H1 (cell line): ENCODE data around the gene PRKAG3. TPM values are rescaled to one million over a fixed set of nuclear protein-coding genes. Genes with fewer than 3 reads are reported as not detected.

ENCODE experiments used
- CTCF ChIA-PET: fragments of 300-600 bp; sonication (Branson Sonifier 250); formaldehyde crosslinking; loops from one replicate; lab custom pipeline; 2021; ENCODE audit not compliant: partially characterized antibody; lab: Charles Lee
- POLR2A ChIA-PET: fragments of 300-600 bp; sonication (Branson Sonifier 250); formaldehyde crosslinking; loops from one replicate; lab custom pipeline; 2021; ENCODE audit warnings: inconsistent platforms; ENCODE audit not compliant: partially characterized antibody; lab: Charles Lee
- DNase-seq, 2 experiments: peaks; one replicate each; pipeline versions ENCODE4 v3.0.0 to v3.0.0-alpha.2; 2010 to 2022; ENCODE audit warnings: low spot score in 2 of 2, low read depth in 1 of 2, mixed read lengths in 1 of 2
- FAIRE-seq: peaks from 2 replicates; lab custom pipeline; 2011; peaks lifted over from hg19 to GRCh38; lab: Jason Lieb, UNC
- H2AFZ ChIP-seq: 2 replicates; pipeline ENCODE4 v1.8.1; 2012; ENCODE audit warnings: low read length, inconsistent platforms
- H2AK5ac ChIP-seq: 2 replicates; pipeline ENCODE4 v1.6.1; 2013; ENCODE audit warnings: low read depth, low read length
- H2BK120ac ChIP-seq: replicated peaks from 2 replicates; pipeline ENCODE3; 2013; ENCODE audit warnings: low read depth, low read length, inconsistent platforms
- H2BK12ac ChIP-seq: 2 replicates; pipeline ENCODE4 v1.6.1; 2013; ENCODE audit warnings: low read depth, low read length
- H2BK15ac ChIP-seq: 2 replicates; pipeline ENCODE4 v1.6.1; 2013; ENCODE audit warnings: low read length
- H2BK20ac ChIP-seq: 2 replicates; pipeline ENCODE4 v1.6.1; 2013; ENCODE audit warnings: low read length
- H2BK5ac ChIP-seq: 2 replicates; pipeline ENCODE4 v1.6.1; 2013; ENCODE audit warnings: low read depth, low read length
- H3K14ac ChIP-seq: 2 replicates; pipeline ENCODE4 v1.6.1; 2013; ENCODE audit warnings: inconsistent platforms; ENCODE audit not compliant: insufficient read length
- H3K18ac ChIP-seq: 2 replicates; pipeline ENCODE4 v1.6.1; 2013; ENCODE audit warnings: low read length; ENCODE audit errors: extremely low read depth
- H3K23ac ChIP-seq: 2 replicates; pipeline ENCODE4 v1.6.1; 2013; ENCODE audit warnings: inconsistent platforms; ENCODE audit not compliant: insufficient read length
- H3K23me2 ChIP-seq: 2 replicates; pipeline ENCODE4 v1.6.1; 2013; ENCODE audit warnings: low read depth, low read length
- H3K27ac ChIP-seq: 2 replicates; pipeline ENCODE4 v1.6.1; 2011; ENCODE audit warnings: low read depth, low read length, inconsistent platforms
- H3K27me3 ChIP-seq, 4 experiments: replicated peaks in 1 of 4; 1 replicate in 1 of 4; 2 replicates in 3 of 4; pipeline versions ENCODE4 v1.6.1 to v1.8.1; 2011 to 2013; ENCODE audit warnings: low read length in 3 of 4, mild to moderate bottlenecking in 3 of 4, inconsistent platforms in 2 of 4, mixed read lengths in 2 of 4, moderate library complexity in 1 of 4; ENCODE audit not compliant: control insufficient read depth in 3 of 4, insufficient read depth in 3 of 4; ENCODE audit errors: extremely low read depth in 1 of 4
- H3K36me3 ChIP-seq, 4 experiments: 2 replicates each; pipeline versions ENCODE4 v1.6.1 to v1.8.1; 2011 to 2013; ENCODE audit warnings: mild to moderate bottlenecking in 4 of 4, low read length in 3 of 4, moderate library complexity in 2 of 4, control low read depth in 1 of 4, inconsistent platforms in 1 of 4; ENCODE audit not compliant: insufficient read depth in 4 of 4, control insufficient read depth in 2 of 4
- H3K4ac ChIP-seq: replicated peaks from 2 replicates; pipeline ENCODE3; 2013; ENCODE audit warnings: low read length, low read depth, mixed read lengths, inconsistent platforms; ENCODE audit not compliant: insufficient read length
- H3K4me1 ChIP-seq, 4 experiments: replicated peaks in 1 of 4; 1 replicate in 1 of 4; 2 replicates in 3 of 4; pipeline versions ENCODE4 v1.6.1 to v1.8.1; 2011 to 2013; ENCODE audit warnings: low read length in 3 of 4, inconsistent platforms in 2 of 4, mixed read lengths in 1 of 4; ENCODE audit not compliant: insufficient read depth in 4 of 4, control insufficient read depth in 3 of 4
- H3K4me2 ChIP-seq, 2 experiments: 2 replicates each; pipeline versions ENCODE4 v1.6.1 to v1.8.1; 2011 to 2013; ENCODE audit warnings: low read depth in 2 of 2, low read length in 2 of 2, control low read depth in 1 of 2, inconsistent platforms in 1 of 2, mild to moderate bottlenecking in 1 of 2; ENCODE audit not compliant: insufficient read depth in 1 of 2
- H3K4me3 ChIP-seq, 4 experiments: fragments of 200-600, 300-600 bp in 1 of 4; sonication (generic), shearing (Covaris generic), sonication (Bioruptor Twin) in 1 of 4; 2 replicates each; pipeline versions ENCODE4 v1.5.1 to v1.8.1; 2011 to 2016; ENCODE audit warnings: low read length in 4 of 4, low read depth in 3 of 4, control low read depth in 2 of 4, inconsistent platforms in 2 of 4, mild to moderate bottlenecking in 2 of 4, mixed read lengths in 1 of 4, moderate library complexity in 1 of 4; ENCODE audit not compliant: insufficient read depth in 2 of 4; ENCODE audit errors: extremely low read depth in 1 of 4
- H3K56ac ChIP-seq: replicated peaks from 2 replicates; pipeline ENCODE3; 2013; ENCODE audit warnings: low read depth, mild to moderate bottlenecking, mixed read lengths, low read length, inconsistent platforms; ENCODE audit not compliant: insufficient read length
- H3K79me1 ChIP-seq: 2 replicates; pipeline ENCODE4 v1.6.1; 2013; ENCODE audit warnings: low read depth, low read length, control low read depth
- H3K79me2 ChIP-seq, 2 experiments: 2 replicates each; pipeline versions ENCODE4 v1.6.1 to v1.8.1; 2012 to 2013; ENCODE audit warnings: low read length in 2 of 2, mild to moderate bottlenecking in 2 of 2, inconsistent platforms in 1 of 2; ENCODE audit not compliant: insufficient read depth in 2 of 2, control insufficient read depth in 1 of 2
- H3K9ac ChIP-seq, 4 experiments: replicated peaks in 1 of 4; 1 replicate in 1 of 4; 2 replicates in 3 of 4; pipeline versions ENCODE4 v1.6.1 to v1.8.1; 2011 to 2013; ENCODE audit warnings: low read depth in 3 of 4, low read length in 3 of 4, control low read depth in 2 of 4, mild to moderate bottlenecking in 2 of 4, moderate library complexity in 2 of 4, inconsistent platforms in 1 of 4; ENCODE audit errors: extremely low read depth in 1 of 4
- H3K9me3 ChIP-seq, 2 experiments: 2 replicates each; pipeline versions ENCODE4 v1.6.1 to v1.8.1; 2012 to 2013; ENCODE audit warnings: mild to moderate bottlenecking in 2 of 2, moderate library complexity in 2 of 2, control low read depth in 1 of 2, inconsistent platforms in 1 of 2, low read depth in 1 of 2, low read length in 1 of 2, mixed read lengths in 1 of 2; ENCODE audit not compliant: insufficient read depth in 2 of 2
- H4K20me1 ChIP-seq, 2 experiments: replicated peaks in 1 of 2; 2 replicates each; pipeline versions ENCODE3 to v1.8.1; 2011 to 2013; ENCODE audit warnings: inconsistent platforms in 2 of 2, low read length in 2 of 2, mild to moderate bottlenecking in 1 of 2; ENCODE audit not compliant: insufficient read depth in 2 of 2, control insufficient read depth in 1 of 2
- H4K5ac ChIP-seq: 2 replicates; pipeline ENCODE4 v1.6.1; 2013; ENCODE audit warnings: low read length, low read depth, mixed read lengths, inconsistent platforms; ENCODE audit not compliant: insufficient read length
- H4K8ac ChIP-seq: 2 replicates; pipeline ENCODE4 v1.8.0; 2013; ENCODE audit warnings: mild to moderate bottlenecking, moderate library complexity, low read length, inconsistent platforms; ENCODE audit not compliant: insufficient read depth; ENCODE audit errors: extremely low read depth
- H4K91ac ChIP-seq: replicated peaks from 2 replicates; pipeline ENCODE3; 2013; ENCODE audit warnings: low read length, mixed read lengths, inconsistent platforms; ENCODE audit not compliant: insufficient read length
- ASH2L ChIP-seq: fragments of 200-600, 300-600 bp; sonication (generic); IDR thresholded peaks from one replicate; pipeline ENCODE4 v1.7.1; 2017; ENCODE audit warnings: low read length
- CBX5 ChIP-seq: fragments of 300-800, 300-1000 bp; sonication (generic); IDR thresholded peaks from 2 replicates; pipeline ENCODE4 v1.7.1; 2016; ENCODE audit warnings: antibody characterized with exemption, low read length, low read depth
- CBX8 ChIP-seq: fragments of 300-800, 300-1000 bp; sonication (generic); IDR thresholded peaks from 2 replicates; pipeline ENCODE4 v1.7.1; 2016; ENCODE audit warnings: low read depth, low read length, borderline replicate concordance
- EGR1 ChIP-seq: IDR thresholded peaks from 2 replicates; pipeline ENCODE4 v1.6.1; 2011; ENCODE audit warnings: low read depth, low read length, borderline replicate concordance
- EZH2 ChIP-seq: fragments of 200-600 bp; sonication (generic); IDR thresholded peaks from 2 replicates; pipeline ENCODE4 v1.7.1; 2012; ENCODE audit warnings: low read depth, mild to moderate bottlenecking, moderate library complexity, low read length, inconsistent platforms; ENCODE audit not compliant: severe bottlenecking
- MAX ChIP-seq: IDR thresholded peaks from 2 replicates; pipeline ENCODE4 v1.6.1; 2012; ENCODE audit warnings: inconsistent platforms
- RXRA ChIP-seq: IDR thresholded peaks from 2 replicates; pipeline ENCODE4 v1.6.1; 2011; ENCODE audit warnings: low read depth, mild to moderate bottlenecking, low read length, moderate library complexity; ENCODE audit not compliant: insufficient read depth
- SAP30 ChIP-seq: fragments of 300-600 bp; sonication (generic); IDR thresholded peaks from 2 replicates; pipeline ENCODE4 v1.7.1; 2012; ENCODE audit warnings: low read length, moderate library complexity, mild to moderate bottlenecking, inconsistent platforms; ENCODE audit not compliant: insufficient read depth, insufficient replicate concordance
- SP2 ChIP-seq: IDR thresholded peaks from 2 replicates; pipeline ENCODE4 v1.6.1; 2012; ENCODE audit warnings: mild to moderate bottlenecking, low read length, inconsistent platforms
- SUZ12 ChIP-seq: fragments of 200-600 bp; sonication (generic); IDR thresholded peaks from 2 replicates; pipeline ENCODE4 v1.6.1; 2012; ENCODE audit warnings: mild to moderate bottlenecking, inconsistent platforms, low read length, moderate library complexity, mixed read lengths
- TAF1 ChIP-seq: IDR thresholded peaks from 2 replicates; pipeline ENCODE4 v1.6.1; 2011; ENCODE audit warnings: mild to moderate bottlenecking, low read depth, low read length
- WGBS, 2 experiments: shearing (Covaris generic) in 1 of 2; methylation state at CpG; one replicate each; pipeline versions ENCODE4 v1.1.6 to v1.1.7; 2013 to 2015; ENCODE audit warnings: low lambda C conversion rate in 2 of 2, mixed read lengths in 2 of 2, inconsistent platforms in 1 of 2, low coverage in 1 of 2, missing lambda C conversion rate in 1 of 2; ENCODE audit not compliant: insufficient replicate concordance in 2 of 2, insufficient coverage in 1 of 2, insufficient read length in 1 of 2; ENCODE audit errors: extremely low coverage in 1 of 2, missing lambda C conversion rate in 1 of 2; 5-methylcytosine and 5-hydroxymethylcytosine counted together
- long read RNA-seq, 2 experiments: library from RNA in 1 of 2; library from capped mRNA in 1 of 2; stranded (forward); transcript quantifications; one replicate each; pipeline ENCODE4 v2.0.0, GENCODE V29; 2021; ENCODE audit warnings: inconsistent platforms in 1 of 2
- polyA minus RNA-seq, 3 experiments: library from RNA; depleted of rRNA, polyadenylated mRNA; stranded (reverse); fragments of >200 nt; gene quantifications; 1 replicate in 2 of 3; 2 replicates in 1 of 3; pipeline ENCODE4 v1.2.3, GENCODE V29; 2011
- polyA plus RNA-seq, 7 experiments: library from polyadenylated mRNA; depleted of rRNA in 3 of 7; stranded (reverse) in 5 of 7; unstranded in 2 of 7; fragments of >200 nt in 5 of 7; fragments of 200-250 nt in 2 of 7; gene quantifications; 1 replicate in 5 of 7; 2 replicates in 1 of 7; 4 replicates in 1 of 7; pipeline versions ENCODE4 v1.2.1 to v1.2.3, GENCODE V29; 2011 to 2013; ENCODE audit warnings: missing spikeins in 2 of 7, mixed read lengths in 2 of 7
- total RNA-seq: library from RNA; stranded (reverse); fragmentation: NEBNext Ultra II Directional; extraction: Animal tissue kit (Norgen Biotek cat#: 25700); gene quantifications from 2 replicates; pipeline ENCODE4 v1.2.1, GENCODE V29; 2021

The PRKAG3 gene
- total RNA-seq (not detected in 2 replicates), polyA plus RNA-seq (2011; rRNA removed) (not detected in 2 replicates), polyA minus RNA-seq (2011; rRNA and poly(A)+ RNA removed) (not detected in 2 replicates)
- polyA plus RNA-seq (2011; cell fraction: cytosol; rRNA removed): not detected
- polyA plus RNA-seq (2011; cell fraction: nucleus; rRNA removed): not detected
- polyA plus RNA-seq (2012, experiment 1 of 2): not detected in 4 replicates
- not detected for polyA plus RNA-seq (2012, experiment 2 of 2)
- not detected for polyA plus RNA-seq (2013, experiment 1 of 2)
- not detected for polyA plus RNA-seq (2013, experiment 2 of 2)
- polyA minus RNA-seq (2011; cell fraction: cytosol; rRNA and poly(A)+ RNA removed): not detected
- not detected for polyA minus RNA-seq (2011; cell fraction: nucleus; rRNA and poly(A)+ RNA removed)
- long read RNA-seq, experiment 1: 0 reads
- long read RNA-seq, experiment 2: 0 reads

- H4K8ac ChIP-seq: peak within 1 kb of the TSS; percentile 42; the same call in 1 of the 2 replicates
- H3K9me3 ChIP-seq: no peaks in the 10 kb centered on the region
- no peaks in the 10 kb centered on the region for H3K36me3 ChIP-seq
- no peak within 1 kb of the TSS for H3K9ac ChIP-seq
- peaks cover 0 to 3% (median 0%) of the 10 kb centered on the region in 4 experiments; a peak in 1 of 7 replicates for H3K4me1 ChIP-seq
- peaks cover 2% of the 10 kb centered on the region; the same call in 1 of the 2 replicates for H3K23me2 ChIP-seq
- no peaks in the 10 kb centered on the region for H3K79me2 ChIP-seq
- H3K14ac ChIP-seq: no peak within 1 kb of the TSS
- no peaks in the 10 kb centered on the region for H3K79me1 ChIP-seq
- no peaks in the 10 kb centered on the region for H4K20me1 ChIP-seq
- no peak within 1 kb of the TSS for H4K5ac ChIP-seq
- H2BK5ac ChIP-seq: no peak within 1 kb of the TSS
- H3K27ac ChIP-seq: no peak within 1 kb of the TSS
- peaks cover 0 to 4% (median 0%) of the 10 kb centered on the region in 4 experiments; a peak in 1 of 7 replicates for H3K27me3 ChIP-seq
- no peak within 1 kb of the TSS for H3K4ac ChIP-seq
- H2AFZ ChIP-seq: no peak within 1 kb of the TSS
- DNase-seq (no peak), FAIRE-seq (no peak)
- H3K18ac ChIP-seq: peak within 1 kb of the TSS; percentile 32; the same call in 1 of the 2 replicates
- no peak within 1 kb of the TSS for H4K91ac ChIP-seq
- H3K4me2 ChIP-seq: no peak within 1 kb of the TSS
- H2BK120ac ChIP-seq: no peak within 1 kb of the TSS
- no peak within 1 kb of the TSS for H3K56ac ChIP-seq
- CTCF ChIA-PET: interaction anchor here (0.6 to 1.6 kb wide), 4 partner anchors 16 to 150 kb away, joined by 3 read pairs; no protein-coding TSS in a partner anchor
- no peak within 1 kb of the TSS for H2BK12ac ChIP-seq
- no peak within 1 kb of the TSS for H3K4me3 ChIP-seq
- 89% methylated on average over 18 of the region's 18 CpGs; no CpG with 5 or more reads in 1 of the 2 experiments for WGBS, 2 experiments
- no peak within 1 kb of the TSS for H2BK20ac ChIP-seq
- no peak within 1 kb of the TSS for H2BK15ac ChIP-seq
- peak within 1 kb of the TSS; percentile 65 for H2AK5ac ChIP-seq
- H3K23ac ChIP-seq: no peak within 1 kb of the TSS
- POLR2A ChIA-PET: no interaction called here
- no peak for TF ChIP-seq CBX8
- TF ChIP-seq SUZ12: no peak
- no peak for TF ChIP-seq ASH2L
- TF ChIP-seq EGR1: no peak
- TF ChIP-seq RXRA: no peak
- TF ChIP-seq CBX5: no peak
- TF ChIP-seq MAX: no peak
- TF ChIP-seq SP2: no peak
- no peak for TF ChIP-seq TAF1
- TF ChIP-seq SAP30: no peak
- TF ChIP-seq EZH2: no peak
These were observed at the start of gene PRKAG3 for GRCh38 chr2:218831378-218831990. PRKAG3 (minus strand) TSS chr2:218831803.
